GM18867 (cell line): ENCODE results near the gene RORC.
"Not testable (repeated sequence)": the region's sequence is repeated elsewhere in the genome, so short reads cannot be mapped to it uniquely, and the experiment has no call there.

Source experiments
- ATAC-seq: cut with Tn5 transposase; IDR thresholded peaks from one replicate; pipeline ENCODE4 v1.9.1; 2021; ENCODE audit warnings: mild to moderate bottlenecking, moderate library complexity; ENCODE audit not compliant: unreplicated experiment

RORC gene

GRCh38 chr1:151779852-151780251 is 51.8 kb downstream of the RORC start:
- ATAC-seq: no peak

GRCh38 chr1:151777317-151777716 is 54.3 kb downstream of the RORC start:
- ATAC-seq: no peak

GRCh38 chr1:151776665-151777062 is 54.9 kb downstream of the RORC start:
- no peak for ATAC-seq

GRCh38 chr1:151775894-151776664 is 55.5 kb downstream of the RORC start:
- no peak for ATAC-seq

- no peak for ATAC-seq
Measured at GRCh38 chr1:151774256-151774922, 57.2 kb downstream of the RORC start.

- ATAC-seq: no peak
Measured at GRCh38 chr1:151773702-151774101, 57.9 kb downstream of the RORC start.

- ATAC-seq: not testable (repeated sequence)
Measured at GRCh38 chr1:151769270-151769669, 62.3 kb downstream of the RORC start.

GRCh38 chr1:151768351-151769066 is 63.1 kb downstream of the RORC start:
- ATAC-seq: not testable (repeated sequence)

GRCh38 chr1:151763990-151764389 is 67.6 kb downstream of the RORC start:
- ATAC-seq: no peak

- ATAC-seq: peak; percentile 97
Measured at GRCh38 chr1:151762941-151763921, 68.4 kb downstream of the RORC start, which contains the start of gene MRPL9. Gene MRPL9 (minus strand): TSS chr1:151763496. CDS start chr1:151763479, 17 bp downstream.

- no peak for ATAC-seq
Measured at GRCh38 chr1:151760597-151761385, 70.8 kb downstream of the RORC start.

GRCh38 chr1:151759241-151759640 is 72.4 kb downstream of the RORC start:
- ATAC-seq: no peak

GRCh38 chr1:151756291-151756690 is 75.3 kb downstream of the RORC start:
- ATAC-seq: no peak
